OCI-LY1 (cell line): Measurements from ENCODE around the gene KCTD18.

Experiments used
- EZH2 ChIP-seq: fragments of 200-600 bp; sonication (generic), shearing (Covaris generic); IDR thresholded peaks from 2 replicates; pipeline ENCODE4 v1.8.0; 2017; ENCODE audit warnings: borderline replicate concordance, mixed run types, mild to moderate bottlenecking, antibody characterized with exemption, low read length, moderate library complexity, mixed read lengths
- TF ChIP-seq, protein P1 (sequence below): fragments of 200-600 bp; sonication (generic), shearing (Covaris generic); IDR thresholded peaks from 2 replicates; pipeline ENCODE4 v1.5.1; 2017; ENCODE audit warnings: mild to moderate bottlenecking, antibody characterized with exemption, low read length, moderate library complexity, mixed read lengths

GRCh38 chr2:200507179-200507578 is 2.7 kb downstream of the KCTD18 start:
- TF ChIP-seq, protein P1, sequence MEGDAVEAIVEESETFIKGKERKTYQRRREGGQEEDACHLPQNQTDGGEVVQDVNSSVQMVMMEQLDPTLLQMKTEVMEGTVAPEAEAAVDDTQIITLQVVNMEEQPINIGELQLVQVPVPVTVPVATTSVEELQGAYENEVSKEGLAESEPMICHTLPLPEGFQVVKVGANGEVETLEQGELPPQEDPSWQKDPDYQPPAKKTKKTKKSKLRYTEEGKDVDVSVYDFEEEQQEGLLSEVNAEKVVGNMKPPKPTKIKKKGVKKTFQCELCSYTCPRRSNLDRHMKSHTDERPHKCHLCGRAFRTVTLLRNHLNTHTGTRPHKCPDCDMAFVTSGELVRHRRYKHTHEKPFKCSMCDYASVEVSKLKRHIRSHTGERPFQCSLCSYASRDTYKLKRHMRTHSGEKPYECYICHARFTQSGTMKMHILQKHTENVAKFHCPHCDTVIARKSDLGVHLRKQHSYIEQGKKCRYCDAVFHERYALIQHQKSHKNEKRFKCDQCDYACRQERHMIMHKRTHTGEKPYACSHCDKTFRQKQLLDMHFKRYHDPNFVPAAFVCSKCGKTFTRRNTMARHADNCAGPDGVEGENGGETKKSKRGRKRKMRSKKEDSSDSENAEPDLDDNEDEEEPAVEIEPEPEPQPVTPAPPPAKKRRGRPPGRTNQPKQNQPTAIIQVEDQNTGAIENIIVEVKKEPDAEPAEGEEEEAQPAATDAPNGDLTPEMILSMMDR: no peak
- TF ChIP-seq EZH2: no peak
